Activated CD4-positive, alpha-beta T cell treated with anti-CD3 and anti-CD28 coated beads, Interleukin-2, amount 10 ng/mL, durations not matched to agents 7 days and 5 days (primary cell): ENCODE results near the gene NT5C2. TPM values are rescaled to one million over a fixed set of nuclear protein-coding genes. Genes with fewer than 3 reads are reported as not detected.

Experiments used
- CTCF ChIA-PET: fragments of 350-600 bp; sonication (Branson Sonifier 250); formaldehyde crosslinking; loops from one replicate; lab custom pipeline; 2021; ENCODE audit warnings: antibody characterized with exemption; lab: Charles Lee
- POLR2A ChIA-PET: fragments of 350-600 bp; sonication (Branson Sonifier 250); formaldehyde crosslinking; loops from one replicate; lab custom pipeline; 2021; ENCODE audit warnings: antibody characterized with exemption; lab: Charles Lee
- DNase-seq: peaks from one replicate; pipeline ENCODE4 v3.0.0-alpha.2; 2020
- H3K27ac Mint-ChIP-seq: one replicate; pipeline ENCODE4 v1.8.0; 2021; ENCODE audit warnings: mild to moderate bottlenecking, moderate library complexity, mixed read lengths
- H3K27me3 Mint-ChIP-seq: one replicate; pipeline ENCODE4 v1.8.0; 2021; ENCODE audit warnings: mixed read lengths
- H3K36me3 Mint-ChIP-seq: one replicate; pipeline ENCODE4 v1.8.0; 2021; ENCODE audit warnings: low read depth, mixed read lengths
- H3K4me1 Mint-ChIP-seq: one replicate; pipeline ENCODE4 v1.8.0; 2021; ENCODE audit warnings: mixed read lengths
- H3K4me3 Mint-ChIP-seq: one replicate; pipeline ENCODE4 v1.8.0; 2021; ENCODE audit warnings: mild to moderate bottlenecking, moderate library complexity, mixed read lengths
- H3K9me3 Mint-ChIP-seq: one replicate; pipeline ENCODE4 v1.8.0; 2021; ENCODE audit warnings: mixed read lengths
- total RNA-seq, 2 experiments: library from RNA; stranded (reverse); gene quantifications; one replicate each; pipeline ENCODE4 v1.2.3, GENCODE V29; 2021

Gene NT5C2
- total RNA-seq, 2 experiments from 2014 or later, result 66.1 to 80.2 TPM

DNA sequence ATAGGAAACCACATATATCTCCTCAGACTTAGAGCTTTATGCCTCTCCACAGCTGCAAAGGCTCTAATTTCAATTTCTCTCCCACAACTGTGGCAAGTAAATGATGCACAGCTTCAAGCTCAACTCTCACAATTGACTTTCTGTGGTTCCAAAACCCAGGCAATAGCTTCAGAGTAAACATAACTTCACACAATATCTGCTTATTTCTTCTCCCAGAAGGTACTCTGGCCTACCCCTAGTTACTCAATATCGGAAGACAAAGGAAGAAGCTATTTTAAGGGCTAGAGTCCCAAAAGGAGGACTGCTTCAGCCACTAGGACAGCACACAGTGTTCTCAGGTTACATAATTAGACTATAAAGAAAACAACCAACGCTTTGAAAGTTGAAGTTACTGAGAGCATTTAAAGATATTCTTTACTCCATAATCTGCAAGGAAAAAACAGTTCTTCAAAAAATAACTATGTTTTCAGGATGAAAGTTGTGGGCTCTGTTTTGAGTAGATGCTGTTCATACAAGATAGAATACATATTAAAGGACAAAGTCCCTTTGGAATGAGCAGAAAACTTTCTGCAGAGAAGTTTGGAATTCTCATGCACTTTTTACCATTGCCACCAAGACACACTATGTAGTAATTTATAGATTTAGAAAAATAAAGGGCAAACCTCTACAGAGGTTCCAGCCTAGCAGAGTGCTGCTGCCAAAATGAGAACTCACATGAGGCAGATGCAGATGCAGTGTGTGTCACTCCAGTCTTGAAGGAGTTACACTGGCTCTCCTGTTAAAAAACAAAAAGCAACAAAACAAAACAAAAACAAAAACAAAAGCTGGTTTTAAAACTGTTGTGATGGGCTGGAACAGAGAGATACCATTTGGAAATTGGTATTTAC, 81.8 kb downstream of the NT5C2 start:
- ChIA-PET POLR2A (no interaction called here), CTCF (interaction anchor here (0.6 to 1.6 kb wide), 3 partner anchors 9 to 218 kb away, joined by 3 to 4 read pairs (median 4); partner anchors contain the start of gene CNNM2)
- no peak for DNase-seq
- Mint-ChIP-seq H3K4me3 (no peak overlapping the region), H3K27ac (no peak overlapping the region), H3K4me1 (peaks cover 12% of the 10 kb centered on the region), H3K27me3 (no peaks in the 10 kb centered on the region), H3K36me3 (peaks cover 25% of the 10 kb centered on the region), H3K9me3 (no peaks in the 10 kb centered on the region)

- CTCF ChIA-PET, result interaction anchor here (0.6 to 1.6 kb wide), 3 partner anchors 8 to 192 kb away, joined by 3 to 4 read pairs (median 4); partner anchors contain the start of gene CNNM2
- DNase-seq, result no peak
- Mint-ChIP-seq H3K4me1 (peaks cover 12% of the 10 kb centered on the region), H3K9me3 (no peaks in the 10 kb centered on the region), H3K4me3 (no peak overlapping the region), H3K27ac (no peak overlapping the region), H3K27me3 (no peaks in the 10 kb centered on the region), H3K36me3 (peaks cover 29% of the 10 kb centered on the region)
- POLR2A ChIA-PET, result no interaction called here
Observed at GRCh38 chr10:103110407-103110806, 82.7 kb downstream of the NT5C2 start.

GRCh38 chr10:103109821-103110220, 83.3 kb downstream of the NT5C2 start:
- ChIA-PET CTCF (interaction anchor here (0.6 to 1.2 kb wide), 2 partner anchors 189 to 192 kb away, joined by 3 to 4 read pairs; partner anchors contain the start of gene CNNM2), POLR2A (no interaction called here)

GRCh38 chr10:103106539-103106938, 86.5 kb downstream of the NT5C2 start:
- H3K9me3 Mint-ChIP-seq, result no peaks in the 10 kb centered on the region
- ChIA-PET CTCF (no interaction called here), POLR2A (no interaction called here)
- H3K4me3 Mint-ChIP-seq, result no peak overlapping the region
- peaks cover 8% of the 10 kb centered on the region for H3K4me1 Mint-ChIP-seq
- peaks cover 31% of the 10 kb centered on the region for H3K36me3 Mint-ChIP-seq
- no peak for DNase-seq
- H3K27ac Mint-ChIP-seq, result no peak overlapping the region
- no peaks in the 10 kb centered on the region for H3K27me3 Mint-ChIP-seq

More at GRCh38 chr10:103109821-103110220, 83.3 kb downstream of the NT5C2 start:
- peaks cover 28% of the 10 kb centered on the region for H3K36me3 Mint-ChIP-seq
- no peaks in the 10 kb centered on the region for H3K27me3 Mint-ChIP-seq
- H3K9me3 Mint-ChIP-seq, result no peaks in the 10 kb centered on the region
- no peak overlapping the region for H3K27ac Mint-ChIP-seq
- DNase-seq, result no peak
- no peak overlapping the region for H3K4me3 Mint-ChIP-seq
- H3K4me1 Mint-ChIP-seq, result peaks cover 12% of the 10 kb centered on the region

DNA sequence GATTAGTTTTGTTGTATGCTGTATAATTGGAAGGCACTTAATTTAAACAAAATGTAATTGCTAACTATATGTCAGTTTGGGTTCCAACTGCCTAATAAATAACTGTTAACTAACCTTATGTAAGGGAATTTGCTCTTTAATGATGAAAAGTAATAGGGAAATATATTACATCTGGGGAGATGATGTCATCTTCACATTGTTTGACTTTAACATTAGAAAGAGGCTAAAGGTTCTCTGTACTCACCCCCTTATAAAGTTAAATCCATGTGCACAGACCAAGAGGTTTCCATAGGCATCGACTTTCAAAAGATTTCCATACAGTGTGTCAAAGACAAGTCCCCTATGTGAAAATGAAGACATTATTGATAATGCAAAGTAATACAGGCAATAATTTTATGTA, 87.6 kb downstream of the NT5C2 start:
- no peak for DNase-seq
- H3K9me3 Mint-ChIP-seq, result no peaks in the 10 kb centered on the region
- no peak overlapping the region for H3K4me3 Mint-ChIP-seq
- no peaks in the 10 kb centered on the region for H3K27me3 Mint-ChIP-seq
- H3K27ac Mint-ChIP-seq, result no peak overlapping the region
- H3K36me3 Mint-ChIP-seq, result peaks cover 25% of the 10 kb centered on the region
- POLR2A ChIA-PET, result no interaction called here
- CTCF ChIA-PET, result interaction anchor here (0.7 to 1.5 kb wide), 2 partner anchors 126 to 139 kb away, joined by 3 read pairs; no protein-coding TSS in a partner anchor
- peaks cover 3% of the 10 kb centered on the region for H3K4me1 Mint-ChIP-seq

- peaks cover 3% of the 10 kb centered on the region for H3K4me1 Mint-ChIP-seq
- H3K27me3 Mint-ChIP-seq, result no peaks in the 10 kb centered on the region
- H3K9me3 Mint-ChIP-seq, result no peaks in the 10 kb centered on the region
- H3K4me3 Mint-ChIP-seq, result no peak overlapping the region
- POLR2A ChIA-PET, result no interaction called here
- peaks cover 24% of the 10 kb centered on the region for H3K36me3 Mint-ChIP-seq
- no peak overlapping the region for H3K27ac Mint-ChIP-seq
- CTCF ChIA-PET, result interaction anchor here (1.5 kb wide), 1 partner anchor 140 kb away, joined by 3 read pairs; no protein-coding TSS in a partner anchor
- DNase-seq, result no peak
Observed at GRCh38 chr10:103104721-103105120, 88.4 kb downstream of the NT5C2 start.

GRCh38 chr10:103103989-103104388, 89.1 kb downstream of the NT5C2 start:
- no peak overlapping the region for H3K4me3 Mint-ChIP-seq
- no peak for DNase-seq
- H3K36me3 Mint-ChIP-seq, result peaks cover 18% of the 10 kb centered on the region
- POLR2A ChIA-PET, result no interaction called here
- CTCF ChIA-PET, result interaction anchor here (0.6 to 0.8 kb wide), 2 partner anchors 82 to 146 kb away, joined by 3 read pairs; no protein-coding TSS in a partner anchor
- no peak overlapping the region for H3K27ac Mint-ChIP-seq
- H3K27me3 Mint-ChIP-seq, result no peaks in the 10 kb centered on the region
- H3K4me1 Mint-ChIP-seq, result peaks cover 3% of the 10 kb centered on the region
- H3K9me3 Mint-ChIP-seq, result no peaks in the 10 kb centered on the region

- DNase-seq, result no peak
- ChIA-PET CTCF (interaction anchor here (1.5 kb wide), 2 partner anchors 9 to 11 kb away, joined by 4 to 5 read pairs; no protein-coding TSS in a partner anchor), POLR2A (interaction anchor here (0.6 kb wide), 1 partner anchor 84 kb away, joined by 3 read pairs; no protein-coding TSS in a partner anchor)
- H3K4me3 Mint-ChIP-seq, result no peak overlapping the region
- peaks cover 3% of the 10 kb centered on the region for H3K4me1 Mint-ChIP-seq
- peaks cover 28% of the 10 kb centered on the region for H3K36me3 Mint-ChIP-seq
- no peak overlapping the region for H3K27ac Mint-ChIP-seq
- no peaks in the 10 kb centered on the region for H3K27me3 Mint-ChIP-seq
- no peaks in the 10 kb centered on the region for H3K9me3 Mint-ChIP-seq
Observed at GRCh38 chr10:103102195-103102594, 90.9 kb downstream of the NT5C2 start.

- no peak for DNase-seq
- CTCF ChIA-PET, result interaction anchor here (0.7 to 1.5 kb wide), 2 partner anchors 10 to 43 kb away, joined by 3 to 5 read pairs; no protein-coding TSS in a partner anchor
- H3K27me3 Mint-ChIP-seq, result no peaks in the 10 kb centered on the region
- H3K4me1 Mint-ChIP-seq, result peaks cover 3% of the 10 kb centered on the region
- peaks cover 35% of the 10 kb centered on the region for H3K36me3 Mint-ChIP-seq
- H3K4me3 Mint-ChIP-seq, result no peak overlapping the region
- POLR2A ChIA-PET, result no interaction called here
- no peaks in the 10 kb centered on the region for H3K9me3 Mint-ChIP-seq
- no peak overlapping the region for H3K27ac Mint-ChIP-seq
Observed at GRCh38 chr10:103100620-103101019, 92.5 kb downstream of the NT5C2 start.

GRCh38 chr10:103098240-103098639, 94.8 kb downstream of the NT5C2 start:
- H3K27me3 Mint-ChIP-seq, result no peaks in the 10 kb centered on the region
- no peak overlapping the region for H3K27ac Mint-ChIP-seq
- ChIA-PET CTCF (no interaction called here), POLR2A (no interaction called here)
- peaks cover 39% of the 10 kb centered on the region for H3K36me3 Mint-ChIP-seq
- no peaks in the 10 kb centered on the region for H3K9me3 Mint-ChIP-seq
- H3K4me1 Mint-ChIP-seq, result peaks cover 3% of the 10 kb centered on the region
- no peak for DNase-seq
- H3K4me3 Mint-ChIP-seq, result no peak overlapping the region

DNA sequence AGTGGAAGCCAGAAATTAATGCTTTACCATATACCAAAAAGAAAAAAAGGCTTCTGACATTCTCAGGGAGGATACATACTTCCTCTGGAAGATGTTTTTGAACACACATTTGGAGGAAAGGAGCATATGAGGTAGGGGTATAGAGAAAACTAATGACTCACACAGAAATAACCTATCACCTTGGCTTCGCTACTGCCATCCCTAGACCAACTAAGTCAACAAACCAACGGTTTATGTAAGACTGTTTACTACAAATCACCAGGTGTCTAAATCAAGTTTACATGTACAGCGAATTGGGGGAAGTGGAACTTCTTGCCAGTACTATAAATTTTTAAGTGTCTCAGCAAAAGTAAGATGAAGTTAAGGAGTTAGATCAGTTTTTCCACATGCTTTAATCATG, 96.9 kb downstream of the NT5C2 start:
- ChIA-PET POLR2A (no interaction called here), CTCF (no interaction called here)
- no peak overlapping the region for H3K27ac Mint-ChIP-seq

DNA sequence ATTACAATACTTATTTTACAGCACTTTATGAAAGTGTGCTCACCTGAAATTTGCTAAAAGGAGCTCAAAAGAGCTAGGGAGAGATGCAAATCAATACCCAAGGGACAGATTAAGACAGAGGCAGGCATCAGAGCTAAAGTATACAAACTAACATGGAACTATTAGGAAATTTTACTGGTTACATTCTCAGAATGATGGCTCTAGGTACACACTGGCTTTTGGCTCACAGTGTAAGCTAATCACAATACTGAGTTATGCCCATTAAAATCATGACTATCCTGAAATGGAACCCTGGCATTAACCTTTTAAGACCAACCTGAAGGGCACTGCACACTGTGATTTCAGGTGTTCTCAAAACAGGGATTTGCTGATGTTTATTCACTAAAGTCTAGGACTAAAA, 98.1 kb downstream of the NT5C2 start:
- H3K4me1 Mint-ChIP-seq, result no peaks in the 10 kb centered on the region
- H3K27ac Mint-ChIP-seq, result no peak overlapping the region
- ChIA-PET CTCF (no interaction called here), POLR2A (no interaction called here)
- no peak overlapping the region for H3K4me3 Mint-ChIP-seq
- H3K27me3 Mint-ChIP-seq, result no peaks in the 10 kb centered on the region
- peaks cover 56% of the 10 kb centered on the region for H3K36me3 Mint-ChIP-seq
- DNase-seq, result no peak
- no peaks in the 10 kb centered on the region for H3K9me3 Mint-ChIP-seq

More for the DNA sequence above, 96.9 kb downstream of the NT5C2 start:
- Mint-ChIP-seq H3K27me3 (no peaks in the 10 kb centered on the region), H3K36me3 (peaks cover 49% of the 10 kb centered on the region), H3K4me3 (no peak overlapping the region), H3K4me1 (no peaks in the 10 kb centered on the region), H3K9me3 (no peaks in the 10 kb centered on the region)
- no peak for DNase-seq

DNA sequence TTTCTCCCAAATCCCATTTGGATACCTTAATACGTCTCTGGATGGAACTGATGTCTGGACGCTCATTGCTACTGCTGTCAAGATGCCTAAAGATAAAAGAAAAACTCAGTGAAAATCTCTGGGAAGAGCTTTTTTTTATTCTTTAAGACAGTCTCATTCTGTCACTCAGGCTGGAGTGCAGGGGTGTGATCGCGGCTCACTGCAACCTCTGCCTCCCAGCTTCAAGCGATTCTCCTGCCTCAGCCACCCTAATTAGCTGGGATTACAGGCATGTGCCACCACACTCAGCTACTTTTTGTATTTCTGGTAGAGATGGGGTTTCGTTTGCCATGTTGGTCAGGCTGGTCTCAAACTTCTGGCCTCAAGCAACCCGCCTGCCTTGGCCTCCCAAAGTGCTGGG, 102.2 kb downstream of the NT5C2 start:
- Mint-ChIP-seq H3K27me3 (no peaks in the 10 kb centered on the region), H3K36me3 (peaks cover 63% of the 10 kb centered on the region), H3K4me3 (no peak overlapping the region), H3K27ac (no peak overlapping the region), H3K9me3 (no peaks in the 10 kb centered on the region), H3K4me1 (no peaks in the 10 kb centered on the region)
- DNase-seq, result no peak
- ChIA-PET POLR2A (no interaction called here), CTCF (interaction anchor here (0.9 to 1.5 kb wide), 4 partner anchors 8 to 177 kb away, joined by 3 to 9 read pairs (median 4); no protein-coding TSS in a partner anchor)
